ENCODE measurements around the gene SLC14A1. TPM values are rescaled to one million over a fixed set of nuclear protein-coding genes. Genes with fewer than 3 reads are reported as not detected.
"Not testable (repeated sequence)": the region's sequence is repeated elsewhere in the genome, so short reads cannot be mapped to it uniquely, and the experiment has no call there.

The SLC14A1 gene
- total RNA-seq, 1 experiment from 2014 or later = 1.9 TPM

GRCh38 chr18:45757005-45757404 is 33.0 kb downstream of the SLC14A1 start:
- DNase-seq (ENCODE audit: low read depth) = no peak

DNA sequence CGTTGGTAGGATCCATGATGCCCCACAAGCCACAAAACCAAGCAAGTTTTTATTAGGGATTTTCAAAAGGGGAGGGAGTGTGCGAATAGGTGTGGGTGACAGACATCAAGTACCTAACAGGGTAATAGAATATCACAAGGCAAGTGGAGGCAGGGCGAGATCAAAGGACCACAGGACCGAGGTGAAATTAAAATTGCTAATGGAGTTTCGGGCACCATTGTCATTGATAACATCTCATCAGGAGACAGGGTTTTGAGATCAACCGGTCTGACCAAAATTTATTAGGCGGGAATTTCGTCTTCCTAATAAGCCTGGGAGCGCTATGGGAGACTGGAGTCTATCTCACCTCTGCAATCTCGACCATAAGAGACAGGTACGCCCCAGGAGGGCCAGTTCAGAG is 33.7 kb downstream of the SLC14A1 start:
- not testable (repeated sequence) for DNase-seq (ENCODE audit: low read depth)

DNA sequence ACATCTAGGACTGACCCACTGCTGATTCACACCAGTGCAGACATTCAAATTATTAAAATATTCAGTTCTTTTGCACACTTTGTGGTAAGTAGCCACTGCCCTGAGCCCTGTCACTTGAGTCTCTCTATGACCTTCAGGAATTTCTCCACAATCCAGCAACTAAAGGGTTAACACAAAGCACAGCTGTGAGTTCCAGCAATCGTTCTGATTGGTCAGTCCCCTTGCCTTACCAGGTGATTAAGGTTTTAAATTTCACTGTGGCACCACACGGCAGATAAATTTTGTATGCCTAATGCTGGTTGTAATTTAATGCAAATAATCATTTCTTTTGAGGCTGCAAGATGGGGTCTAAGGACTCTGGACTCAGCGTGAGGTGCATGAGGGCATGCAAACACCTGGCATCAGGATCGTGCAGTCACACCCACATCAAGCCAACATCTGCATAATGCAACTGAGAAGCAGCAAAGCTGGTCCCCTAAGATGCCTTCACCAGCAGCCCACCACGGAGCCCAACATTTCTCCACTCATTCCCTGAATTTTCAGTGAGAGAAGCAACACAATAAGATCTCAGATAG is 36.6 kb downstream of the SLC14A1 start:
- DNase-seq (ENCODE audit: low read depth) = no peak

DNA sequence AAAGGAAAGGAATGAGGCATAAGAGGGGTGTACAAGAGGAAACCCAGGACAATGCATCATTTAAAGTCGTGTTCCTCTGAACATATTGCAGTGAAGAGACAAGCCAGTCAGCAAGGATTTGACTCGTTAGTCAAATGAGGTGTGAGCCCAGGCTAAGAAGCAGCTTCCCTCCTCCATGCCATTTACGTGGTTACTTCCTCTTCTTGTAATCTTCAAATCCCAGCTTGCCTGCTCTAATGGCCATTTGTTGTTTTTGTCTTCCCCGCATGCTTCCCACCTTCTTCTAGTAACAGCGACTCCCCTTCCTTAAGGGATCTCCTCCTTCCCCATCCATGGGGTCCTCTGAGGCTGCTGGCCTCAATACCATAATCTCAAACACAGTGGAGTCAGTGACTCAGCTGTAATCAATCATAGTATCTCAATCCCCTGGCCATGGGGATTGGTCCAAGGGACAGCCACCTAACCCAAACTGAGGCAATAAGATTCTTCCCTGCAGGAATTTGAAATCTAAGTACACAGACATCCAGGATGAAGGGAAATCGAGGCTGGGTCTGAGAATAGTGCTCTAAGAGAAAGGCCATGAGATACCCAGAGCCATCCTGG is 37.6 kb downstream of the SLC14A1 start:
- no peak for DNase-seq (ENCODE audit: low read depth)

DNA sequence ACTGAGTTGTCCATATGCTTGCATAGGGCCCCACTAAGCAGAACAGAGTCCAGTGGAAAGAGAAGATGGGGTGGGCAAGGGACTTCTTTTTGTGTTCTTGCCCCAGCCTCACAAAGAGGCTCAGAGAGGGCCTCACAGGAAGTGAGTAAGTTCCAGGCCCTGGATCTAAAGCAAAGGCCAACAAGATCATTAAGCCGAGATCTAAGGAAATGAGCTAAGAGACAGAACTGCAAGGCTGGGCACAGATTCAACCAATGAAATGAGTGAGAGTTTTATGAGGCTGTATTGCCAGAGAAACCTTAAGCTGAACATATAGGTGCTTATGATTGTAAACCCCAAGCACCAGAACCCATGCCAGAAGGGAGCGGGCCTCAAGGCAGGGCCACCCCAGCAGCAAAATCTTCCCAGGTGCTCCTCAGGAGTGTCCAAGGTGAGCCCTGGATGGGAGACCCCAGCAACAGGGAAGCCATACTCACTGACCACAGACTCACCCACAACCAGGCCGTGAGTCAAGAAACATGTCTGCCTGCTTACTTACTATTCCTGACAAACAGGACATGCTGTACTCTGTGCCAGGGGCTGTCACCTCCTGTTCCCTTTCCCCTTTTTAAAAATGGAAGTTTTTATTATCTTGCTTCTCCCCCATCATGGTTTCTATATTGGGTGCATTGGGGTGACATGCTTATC is 40.2 kb downstream of the SLC14A1 start:
- peak; percentile 58 for DNase-seq (ENCODE audit: low read depth)

GRCh38 chr18:45765796-45766195 is 41.8 kb downstream of the SLC14A1 start:
- no peak for DNase-seq (ENCODE audit: low read depth)

DNA sequence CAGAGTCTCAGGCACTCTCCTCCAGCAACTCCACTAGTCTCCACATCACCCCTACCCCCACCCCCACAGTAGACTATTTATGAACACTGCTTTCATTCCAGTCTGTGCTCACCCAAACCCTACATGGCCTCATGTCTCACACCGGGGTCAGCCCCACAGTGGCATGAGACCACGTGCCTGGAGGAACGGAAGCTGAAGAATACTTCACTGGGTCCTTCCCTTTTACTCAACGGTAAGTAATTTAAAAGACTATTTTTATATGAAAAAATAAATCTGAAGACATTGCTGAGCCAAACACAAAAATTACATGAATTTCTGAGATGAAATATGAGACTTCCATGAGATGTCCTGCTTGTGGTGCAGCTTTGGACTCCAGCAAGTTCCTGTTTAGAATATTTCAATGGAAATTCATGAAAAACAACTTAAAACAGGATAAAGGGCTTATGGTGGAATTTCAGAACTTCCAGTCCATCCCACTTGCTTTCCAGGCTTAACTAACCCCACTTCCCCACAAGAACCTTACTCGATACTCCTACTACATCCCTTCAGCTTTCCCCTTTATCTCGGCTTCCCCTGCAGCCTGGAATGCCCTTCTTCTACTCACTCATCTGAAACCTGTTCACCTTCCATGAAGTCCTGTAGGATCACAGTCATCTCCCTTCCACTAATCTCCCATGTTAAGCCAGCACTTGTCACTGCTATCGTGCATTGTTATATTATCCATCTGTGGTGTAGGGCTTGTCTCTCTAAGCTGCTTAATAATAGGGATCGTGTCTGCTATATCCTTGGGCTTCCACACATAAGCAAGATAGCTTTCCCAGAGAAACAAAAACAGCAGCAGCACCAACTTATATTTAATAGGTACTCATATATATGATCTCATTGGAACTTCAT is 47.9 kb downstream of the SLC14A1 start:
- DNase-seq (ENCODE audit: low read depth) = no peak

DNA sequence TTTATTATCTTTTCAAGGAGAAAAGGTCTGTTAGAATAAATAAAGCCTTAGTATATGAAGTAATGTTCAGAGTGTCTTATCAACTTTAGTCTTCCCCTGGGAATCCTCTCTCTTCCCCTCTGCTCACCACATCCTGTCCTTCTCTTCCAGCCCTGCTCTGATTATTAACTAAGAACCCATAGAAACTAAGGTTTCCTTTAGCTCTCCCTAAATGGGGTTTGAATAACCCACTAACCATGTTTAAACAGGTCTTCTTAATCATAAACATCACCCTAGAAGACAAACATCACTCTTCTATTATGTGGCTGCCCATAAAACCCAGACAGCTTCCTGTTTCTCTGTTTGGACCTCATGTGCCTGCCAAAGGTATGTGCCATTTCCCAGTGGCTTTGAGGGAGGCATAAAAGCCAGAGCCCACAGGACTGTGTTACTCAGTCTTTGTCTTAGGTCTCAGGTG is 50.1 kb downstream of the SLC14A1 start:
- peak; percentile 80 for DNase-seq (ENCODE audit: low read depth)

GRCh38 chr18:45775241-45775676 is 51.3 kb downstream of the SLC14A1 start:
- peak; percentile 63 for DNase-seq (ENCODE audit: low read depth)

DNA sequence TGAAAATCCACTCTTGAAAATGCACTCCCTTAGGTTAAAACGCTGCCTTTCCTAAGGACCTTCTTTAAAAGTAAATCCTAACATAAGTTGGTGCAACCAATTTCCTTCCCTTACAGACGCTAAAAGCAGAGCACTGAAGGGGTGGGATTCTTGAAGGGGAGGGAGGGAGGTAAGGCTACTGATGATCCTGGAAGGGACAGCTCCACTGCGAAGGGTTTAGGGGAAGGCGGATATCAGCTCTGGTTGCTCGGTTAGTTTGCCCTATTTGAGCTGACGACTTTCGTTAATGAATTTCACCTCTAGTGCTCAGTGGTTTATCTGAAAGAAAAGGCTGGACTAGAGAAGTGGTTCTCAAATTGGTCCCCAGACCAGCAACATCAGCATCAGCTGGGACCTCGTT is 51.8 kb downstream of the SLC14A1 start:
- no peak for DNase-seq (ENCODE audit: low read depth)

GRCh38 chr18:45777393-45777792 is 53.4 kb downstream of the SLC14A1 start:
- peak; percentile 53 for DNase-seq (ENCODE audit: low read depth)

DNA sequence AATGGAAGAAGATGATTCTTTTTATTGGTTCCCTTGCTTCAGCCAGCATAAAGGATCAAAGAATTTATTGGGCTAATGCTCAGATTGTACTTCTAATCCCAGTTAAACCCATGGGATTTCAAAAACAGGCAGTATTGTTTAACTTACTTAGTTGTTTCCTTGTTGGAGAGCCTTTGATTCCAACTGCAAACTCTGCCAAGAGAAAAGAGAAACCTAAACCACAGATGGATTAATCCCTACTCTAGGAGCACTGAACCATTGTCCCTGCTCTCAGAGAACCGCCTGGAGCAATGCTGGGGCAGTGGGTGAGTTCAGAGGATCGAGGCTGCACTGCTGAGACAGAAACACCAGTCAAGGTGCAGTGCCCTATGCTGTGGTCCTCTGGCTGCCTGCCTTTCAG is 56.6 kb downstream of the SLC14A1 start:
- DNase-seq (ENCODE audit: low read depth) = no peak

DNA sequence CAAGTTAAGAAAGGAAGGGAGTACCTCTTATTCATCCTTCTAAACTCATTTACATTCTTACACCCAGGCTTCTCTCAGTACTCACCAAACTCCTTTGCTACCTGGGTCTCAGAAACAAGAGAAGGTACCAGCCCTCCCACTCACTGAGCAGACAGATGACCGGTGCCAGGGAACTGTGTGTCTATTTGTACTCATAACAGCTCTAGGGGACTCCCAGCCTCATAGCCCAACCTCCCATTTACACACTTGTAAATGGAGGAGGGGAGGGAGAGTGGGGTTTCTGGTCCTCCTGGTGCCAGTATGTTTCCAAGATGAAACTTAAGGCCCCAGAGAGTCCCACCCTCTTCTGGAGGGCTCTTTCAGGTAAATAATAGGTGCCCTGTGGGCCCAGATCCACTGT is 58.7 kb downstream of the SLC14A1 start:
- DNase-seq (ENCODE audit: low read depth) = no peak

DNA sequence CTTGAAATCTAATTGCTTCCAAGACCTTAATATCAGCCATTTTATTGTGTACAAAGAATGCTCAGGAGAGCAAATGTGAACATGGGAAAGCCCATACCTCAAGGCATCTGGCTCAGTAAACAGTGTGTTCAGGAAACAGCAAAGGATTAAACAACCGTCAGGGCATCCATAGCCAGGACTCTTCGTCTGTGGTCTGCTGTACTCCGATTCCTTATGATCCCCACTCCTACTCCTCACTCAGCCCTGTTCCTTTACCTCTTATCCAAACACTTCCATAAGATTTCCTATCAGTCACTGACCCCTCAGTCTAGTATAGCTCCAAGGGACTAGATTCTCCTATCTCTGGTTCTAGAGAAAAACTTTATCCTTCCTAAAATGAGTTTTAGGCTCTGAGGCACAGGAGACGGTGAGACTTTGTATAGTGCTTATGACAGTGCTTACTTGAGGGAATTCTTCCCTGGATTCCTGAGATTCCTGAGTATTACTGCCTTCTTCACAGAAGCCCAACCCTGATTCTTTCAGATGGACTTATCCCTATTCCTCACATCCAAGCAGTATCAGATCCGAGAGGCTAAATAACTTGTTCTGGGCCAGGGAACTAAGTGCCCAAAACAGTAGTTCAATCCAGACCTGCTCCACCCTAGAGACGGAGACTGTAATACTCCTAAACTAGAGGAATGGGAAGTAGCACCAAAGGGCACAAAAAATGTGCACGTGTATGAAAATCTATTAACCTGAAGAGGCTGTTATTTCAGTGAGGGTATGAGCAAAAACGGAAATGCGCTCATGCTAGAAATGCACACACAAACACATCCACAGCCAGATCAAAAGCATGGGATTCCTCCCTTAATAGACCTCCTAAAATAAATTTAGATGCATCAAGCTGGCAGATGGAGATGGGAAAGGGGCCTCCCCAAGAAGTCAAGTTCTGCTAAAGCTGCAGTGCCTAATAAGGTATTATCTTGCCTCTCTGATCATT is 59.4 kb downstream of the SLC14A1 start:
- DNase-seq (ENCODE audit: low read depth) = no peak

DNA sequence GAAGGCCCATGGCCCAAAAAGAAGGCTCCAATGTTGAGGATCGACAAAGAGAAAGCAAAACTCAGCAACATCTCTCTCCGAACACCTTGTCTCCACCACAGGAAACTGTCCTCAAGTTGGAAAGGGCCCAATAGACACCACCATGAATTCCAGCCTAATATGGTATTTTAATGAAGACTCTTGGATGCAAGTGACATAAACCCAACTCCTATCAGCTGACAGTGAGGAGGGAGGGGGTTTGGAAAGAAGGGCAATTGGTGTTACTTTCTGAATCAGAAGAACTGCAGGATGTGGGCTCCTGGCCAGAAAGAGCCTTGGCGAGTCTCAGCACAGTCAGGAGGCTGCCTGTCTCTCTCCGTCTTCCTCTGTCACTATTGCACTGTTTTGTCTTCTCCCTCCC is 61.2 kb downstream of the SLC14A1 start:
- DNase-seq (ENCODE audit: low read depth) = peak; percentile 33

GRCh38 chr18:45786941-45787340 is 63.0 kb downstream of the SLC14A1 start:
- no peak for DNase-seq (ENCODE audit: low read depth)

- DNase-seq (ENCODE audit: low read depth) = no peak
Measured at GRCh38 chr18:45787346-45787745, 63.4 kb downstream of the SLC14A1 start.

DNA sequence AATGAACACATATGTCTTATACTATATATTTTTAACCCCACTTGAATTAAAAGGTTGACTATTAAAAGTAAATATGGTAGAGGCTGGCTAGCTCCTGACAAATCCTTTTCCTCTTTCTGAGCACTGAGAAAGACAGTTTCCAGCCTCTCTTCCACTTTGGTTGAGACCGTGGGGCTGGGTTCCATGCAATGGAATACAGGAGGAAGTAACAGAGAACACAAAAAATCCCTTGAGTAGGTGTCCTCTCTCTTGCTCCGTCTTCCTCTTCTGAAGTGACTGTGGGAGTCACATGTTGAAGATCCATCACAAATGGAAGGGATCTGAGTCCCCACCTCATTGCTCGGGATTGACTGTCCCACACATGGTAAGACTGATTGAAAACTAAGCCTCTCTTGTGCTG is 64.9 kb downstream of the SLC14A1 start:
- DNase-seq (ENCODE audit: low read depth) = no peak

- no peak for DNase-seq (ENCODE audit: low read depth)
Measured at GRCh38 chr18:45792506-45793263, 68.7 kb downstream of the SLC14A1 start.

GRCh38 chr18:45793264-45793965 is 69.4 kb downstream of the SLC14A1 start:
- peak; percentile 80 for DNase-seq (ENCODE audit: low read depth)
